BE2C (cell line): ENCODE data around the gene KRTAP16-1.
"Not testable (repeated sequence)": the region's sequence is repeated elsewhere in the genome, so short reads cannot be mapped to it uniquely, and the experiment has no call there.

ENCODE experiments used
- DNase-seq: peaks from one replicate; pipeline ENCODE4 v3.0.0-alpha.2; 2020
- H3K27me3 ChIP-seq: fragments of 250-450 bp; sonication (Bioruptor Pico); 2 replicates; pipeline ENCODE4 v1.5.1; 2020; ENCODE audit warnings: mild to moderate bottlenecking
- H3K36me3 ChIP-seq: fragments of 250-450 bp; sonication (Bioruptor Pico); 2 replicates; pipeline ENCODE4 v1.5.1; 2020; ENCODE audit warnings: mild to moderate bottlenecking
- H3K4me1 ChIP-seq: fragments of 250-450 bp; sonication (Bioruptor Pico); 2 replicates; pipeline ENCODE4 v1.5.1; 2020
- H3K4me3 ChIP-seq: 2 replicates; pipeline ENCODE4 v1.5.1; 2011; ENCODE audit warnings: low read depth, low read length
- H3K9me3 ChIP-seq: fragments of 250-450 bp; sonication (Bioruptor Pico); 2 replicates; pipeline ENCODE4 v1.5.1; 2020
- TF ChIP-seq, protein P1 (sequence below): IDR thresholded peaks from 2 replicates; pipeline ENCODE4 v1.5.1; 2012; ENCODE audit warnings: mild to moderate bottlenecking, low read depth, low read length

Gene KRTAP16-1

DNA sequence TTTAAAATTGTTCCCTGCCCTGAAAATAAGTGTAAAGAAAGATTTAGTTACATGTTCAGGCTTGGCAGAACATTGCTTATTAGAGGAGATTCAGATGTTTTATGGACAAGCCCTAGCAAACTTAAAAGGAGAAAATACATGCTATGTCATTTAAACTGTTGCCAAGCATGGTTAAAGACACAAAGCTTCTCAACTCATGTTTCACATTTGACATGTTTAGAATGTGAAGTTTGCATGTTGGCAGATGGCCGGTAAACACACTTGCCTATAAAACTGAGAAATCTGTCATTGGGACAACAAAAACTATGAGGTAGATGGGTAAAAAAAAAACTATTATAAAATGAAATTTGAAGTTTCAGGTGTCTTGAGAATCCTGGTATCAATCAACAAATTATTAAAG lies 12.3 kb downstream of the KRTAP16-1 start:
- TF ChIP-seq, protein P1, sequence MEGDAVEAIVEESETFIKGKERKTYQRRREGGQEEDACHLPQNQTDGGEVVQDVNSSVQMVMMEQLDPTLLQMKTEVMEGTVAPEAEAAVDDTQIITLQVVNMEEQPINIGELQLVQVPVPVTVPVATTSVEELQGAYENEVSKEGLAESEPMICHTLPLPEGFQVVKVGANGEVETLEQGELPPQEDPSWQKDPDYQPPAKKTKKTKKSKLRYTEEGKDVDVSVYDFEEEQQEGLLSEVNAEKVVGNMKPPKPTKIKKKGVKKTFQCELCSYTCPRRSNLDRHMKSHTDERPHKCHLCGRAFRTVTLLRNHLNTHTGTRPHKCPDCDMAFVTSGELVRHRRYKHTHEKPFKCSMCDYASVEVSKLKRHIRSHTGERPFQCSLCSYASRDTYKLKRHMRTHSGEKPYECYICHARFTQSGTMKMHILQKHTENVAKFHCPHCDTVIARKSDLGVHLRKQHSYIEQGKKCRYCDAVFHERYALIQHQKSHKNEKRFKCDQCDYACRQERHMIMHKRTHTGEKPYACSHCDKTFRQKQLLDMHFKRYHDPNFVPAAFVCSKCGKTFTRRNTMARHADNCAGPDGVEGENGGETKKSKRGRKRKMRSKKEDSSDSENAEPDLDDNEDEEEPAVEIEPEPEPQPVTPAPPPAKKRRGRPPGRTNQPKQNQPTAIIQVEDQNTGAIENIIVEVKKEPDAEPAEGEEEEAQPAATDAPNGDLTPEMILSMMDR: no peak
- no peak for DNase-seq
- no peaks in the 10 kb centered on the region for H3K36me3 ChIP-seq
- H3K4me3 ChIP-seq: no peak overlapping the region
- H3K27me3 ChIP-seq: peaks cover 43% of the 10 kb centered on the region
- H3K9me3 ChIP-seq: no peaks in the 10 kb centered on the region
- H3K4me1 ChIP-seq: no peaks in the 10 kb centered on the region

DNA sequence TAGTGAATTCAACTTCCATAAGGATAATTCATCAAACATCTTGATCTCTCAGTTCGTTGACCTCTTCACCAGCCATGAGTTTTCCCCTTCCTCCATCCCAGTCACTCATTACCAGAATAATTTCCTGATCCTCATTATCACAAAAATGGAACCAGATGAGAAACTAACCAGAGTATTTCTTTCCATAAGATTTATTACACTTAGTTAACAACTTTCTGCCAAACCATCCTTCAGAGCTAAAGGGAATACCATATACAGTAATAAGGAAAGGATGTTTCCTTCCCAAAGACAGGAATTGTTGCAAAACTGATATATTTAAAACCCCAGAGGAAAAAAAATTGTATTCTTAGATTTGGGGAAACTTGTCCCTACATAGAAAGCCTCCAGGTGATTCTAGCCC lies 15.1 kb downstream of the KRTAP16-1 start:
- Histone ChIP-seq H3K4me3 (no peak overlapping the region), H3K27me3 (peaks cover 60% of the 10 kb centered on the region), H3K36me3 (no peaks in the 10 kb centered on the region), H3K9me3 (no peaks in the 10 kb centered on the region), H3K4me1 (no peaks in the 10 kb centered on the region)
- TF ChIP-seq, protein P1: no peak
- no peak for DNase-seq

DNA sequence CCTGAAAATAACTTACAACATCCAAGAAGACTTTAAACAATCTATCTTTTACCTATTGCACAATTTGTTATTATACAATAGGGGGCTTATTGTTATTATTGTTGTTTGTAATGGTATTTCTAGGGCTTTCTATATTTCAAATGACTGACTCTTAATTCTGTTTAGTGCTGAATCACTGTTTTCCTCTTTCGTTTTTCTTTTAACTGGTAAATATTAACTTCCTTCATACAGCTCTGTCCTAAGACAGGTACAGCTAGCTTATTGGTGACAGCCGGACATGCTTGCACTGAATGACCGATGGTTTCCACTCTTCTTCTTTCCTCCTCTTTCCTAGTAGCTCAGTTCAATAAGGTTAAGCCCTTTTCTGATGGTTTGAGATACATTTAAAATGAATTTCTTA lies 22.1 kb downstream of the KRTAP16-1 start:
- TF ChIP-seq, protein P1: no peak
- Histone ChIP-seq H3K9me3 (no peaks in the 10 kb centered on the region), H3K36me3 (no peaks in the 10 kb centered on the region), H3K27me3 (peaks cover 83% of the 10 kb centered on the region), H3K4me1 (no peaks in the 10 kb centered on the region), H3K4me3 (no peak overlapping the region)
- no peak for DNase-seq

DNA sequence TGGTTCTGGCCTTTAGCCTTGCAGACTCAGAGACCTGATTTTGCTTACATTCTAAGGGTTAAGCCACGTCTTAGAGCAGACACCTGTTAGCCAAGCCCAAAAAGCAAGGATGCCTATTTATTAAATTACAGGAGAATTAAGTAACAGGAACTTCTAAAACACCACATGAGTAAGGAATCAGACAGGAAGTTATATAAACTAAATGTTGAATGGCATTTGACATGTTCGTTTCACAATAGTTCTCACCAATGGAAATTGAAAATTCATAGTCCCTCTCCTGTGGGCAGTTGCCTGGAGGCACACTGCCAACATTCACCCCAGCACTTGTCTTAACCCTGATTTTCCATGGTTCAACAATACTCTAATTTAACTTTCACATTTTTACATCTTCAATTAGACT lies 24.6 kb downstream of the KRTAP16-1 start:
- H3K36me3 ChIP-seq: no peaks in the 10 kb centered on the region
- H3K27me3 ChIP-seq: peaks cover 61% of the 10 kb centered on the region
- H3K4me3 ChIP-seq: no peak overlapping the region
- TF ChIP-seq, protein P1: no peak
- no peaks in the 10 kb centered on the region for H3K9me3 ChIP-seq
- H3K4me1 ChIP-seq: no peaks in the 10 kb centered on the region
- no peak for DNase-seq

DNA sequence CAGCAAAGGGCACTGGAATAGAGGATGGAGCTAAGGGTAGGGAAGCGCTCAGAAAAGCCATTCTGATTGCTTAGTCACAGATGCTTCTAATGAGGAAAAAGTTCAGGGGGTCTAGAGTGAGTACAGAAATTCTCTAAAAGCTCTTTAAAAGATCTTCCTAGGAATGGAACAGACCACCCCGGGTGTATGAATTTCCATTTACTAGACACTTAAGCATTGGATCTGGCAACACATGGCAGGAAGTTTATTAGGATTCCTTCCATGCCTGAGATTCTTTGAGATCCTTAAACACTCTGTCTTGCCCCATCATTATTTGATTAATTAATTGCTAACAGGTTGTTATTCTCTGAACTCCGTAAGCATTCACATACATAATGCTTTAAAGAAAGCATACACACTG lies 25.1 kb downstream of the KRTAP16-1 start:
- no peaks in the 10 kb centered on the region for H3K4me1 ChIP-seq
- DNase-seq: no peak
- H3K9me3 ChIP-seq: no peaks in the 10 kb centered on the region
- H3K27me3 ChIP-seq: peaks cover 56% of the 10 kb centered on the region
- TF ChIP-seq, protein P1: no peak
- H3K36me3 ChIP-seq: no peaks in the 10 kb centered on the region
- no peak overlapping the region for H3K4me3 ChIP-seq

DNA sequence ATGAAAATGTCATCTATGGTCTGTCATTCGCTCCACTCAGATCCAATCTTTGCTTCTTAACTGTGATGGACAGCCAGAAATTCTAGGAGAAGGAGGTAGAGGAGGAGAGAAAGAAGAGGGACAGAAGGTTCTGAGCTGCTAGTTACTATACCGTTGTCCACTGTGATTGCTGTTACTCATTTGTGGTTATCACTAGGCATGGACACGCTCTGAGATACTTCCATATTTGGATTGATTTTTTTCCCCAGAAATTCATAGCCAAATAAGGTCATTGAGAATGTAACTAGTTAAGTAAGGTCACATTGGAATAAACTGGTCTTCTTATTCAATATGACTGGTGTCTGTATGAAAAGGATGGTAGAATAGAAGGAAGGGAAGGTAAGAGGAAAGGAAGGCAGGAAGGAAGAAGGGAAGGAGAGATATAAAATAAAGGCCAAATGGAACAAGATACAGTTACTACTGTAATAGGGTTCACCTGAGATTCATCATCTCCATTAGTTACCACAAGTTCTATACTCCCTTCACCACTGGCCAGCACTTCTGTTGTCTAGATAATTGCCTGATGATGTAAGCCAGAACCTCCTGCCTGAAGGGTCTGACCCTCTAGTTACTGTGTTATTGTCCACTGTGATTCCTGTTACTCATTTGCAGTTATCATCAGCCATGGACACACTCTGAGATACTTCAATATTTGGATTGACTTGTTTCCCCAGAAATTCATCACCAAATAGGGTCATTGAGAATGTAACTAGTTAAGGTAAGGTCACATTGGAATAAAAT lies 30.7 kb downstream of the KRTAP16-1 start:
- H3K4me1 ChIP-seq: no peaks in the 10 kb centered on the region
- no peaks in the 10 kb centered on the region for H3K36me3 ChIP-seq
- TF ChIP-seq, protein P1: no peak
- no peak for DNase-seq
- H3K4me3 ChIP-seq: no peak overlapping the region
- H3K9me3 ChIP-seq: no peaks in the 10 kb centered on the region
- peaks cover 21% of the 10 kb centered on the region for H3K27me3 ChIP-seq

DNA sequence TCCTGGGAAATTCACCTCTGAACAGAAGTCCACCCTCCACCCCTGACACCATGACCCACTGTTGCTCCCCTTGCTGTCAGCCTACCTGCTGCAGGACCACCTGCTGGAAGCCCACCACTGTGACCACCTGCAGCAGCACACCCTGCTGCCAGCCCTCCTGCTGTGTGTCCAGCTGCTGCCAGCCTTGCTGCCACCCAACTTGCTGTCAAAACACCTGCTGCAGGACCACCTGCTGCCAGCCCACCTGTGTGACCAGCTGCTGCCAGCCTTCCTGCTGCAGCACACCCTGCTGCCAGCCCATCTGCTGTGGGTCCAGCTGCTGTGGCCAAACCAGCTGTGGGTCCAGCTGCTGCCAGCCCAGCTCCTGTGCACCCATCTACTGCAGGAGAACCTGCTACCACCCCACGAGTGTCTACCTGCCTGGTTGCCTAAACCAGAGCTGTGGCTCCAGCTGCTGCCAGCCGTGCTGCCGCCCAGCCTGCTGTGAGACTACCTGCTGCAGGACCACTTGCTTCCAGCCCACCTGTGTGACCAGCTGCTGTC lies 33.4 kb downstream of the KRTAP16-1 start, which contains the start of gene KRTAP9-7:
TSS of gene KRTAP9-7 (plus strand) at position 51 of the 543 bp plus-strand sequence. CDS start at position 51, 0 bp downstream.
- H3K27me3 ChIP-seq: not testable (repeated sequence)

More for the DNA sequence above, 33.4 kb downstream of the KRTAP16-1 start, which contains the start of gene KRTAP9-7:
- H3K4me3 ChIP-seq, DNase-seq, H3K9me3 ChIP-seq, H3K36me3 ChIP-seq, H3K4me1 ChIP-seq: not testable (repeated sequence)
